Mucosa of descending colon (tissue), 3 donors: ENCODE results near the gene STX18. TPM values are rescaled to one million over a fixed set of nuclear protein-coding genes. Genes with fewer than 3 reads are reported as not detected.

ENCODE experiments used
- ATAC-seq: fragments of 200-7000 bp; cut with Tn5 transposase; one replicate; pipeline ENCODE4 v1.9.1; 2020; ENCODE audit warnings: mild to moderate bottlenecking, moderate library complexity
- DNase-seq, 3 donors: peaks; one replicate each; pipeline ENCODE4 v3.0.0-alpha.2; 2020
- H3K36me3 ChIP-seq: fragments of 200-600 bp; one replicate; pipeline ENCODE4 v1.8.0; 2021; ENCODE audit warnings: low read depth, mild to moderate bottlenecking
- H3K4me1 ChIP-seq: fragments of 200-600 bp; one replicate; pipeline ENCODE4 v1.8.0; 2021; ENCODE audit warnings: low read depth, mild to moderate bottlenecking
- H3K4me3 ChIP-seq: fragments of 200-600 bp; one replicate; pipeline ENCODE4 v1.8.0; 2021; ENCODE audit warnings: mild to moderate bottlenecking
- H3K9me3 ChIP-seq: fragments of 200-600 bp; one replicate; pipeline ENCODE4 v1.8.0; 2021; ENCODE audit warnings: mild to moderate bottlenecking
- CTCF ChIP-seq: fragments of 200-600 bp; IDR thresholded peaks from one replicate; pipeline ENCODE4 v1.8.0; 2022; ENCODE audit warnings: antibody characterized with exemption, mild to moderate bottlenecking
- intact Hi-C, 2 donors: fragments of 100-400 bp; cut with DNase I in 1 of 2; cut with micrococcal nuclease in 1 of 2; formaldehyde crosslinking; loops; one replicate each; pipeline versions ENCODE4 v1.11.0 to v1.11.1; 2022; cut with DNase I, micrococcal nuclease
- total RNA-seq, 3 donors: library from RNA; stranded (reverse); fragmentation: NEBNext Ultra II Directional in 2 of 3; extraction: Animal tissue kit (Norgen Biotek cat#: 25700) in 2 of 3; gene quantifications; one replicate each; pipeline versions ENCODE4 v1.2.1 to v1.2.4, GENCODE V29; 2021 to 2023
- donor health status: DM: no; HTN: no; CAD: no; lungs with moderate emphysema.
- donor health status: DM: no; HTN: no; CAD: no.
- donor health status: DM: no; HTN: yes; CAD: no.

Gene STX18
- total RNA-seq, 3 donors from 2014 or later = 33.1 to 43.3 (median 36.3) TPM

- no peak for TF ChIP-seq CTCF
- no peaks in the 10 kb centered on the region for H3K36me3 ChIP-seq
- no peaks in the 10 kb centered on the region for H3K4me1 ChIP-seq
- H3K4me3 ChIP-seq = no peak overlapping the region
- ATAC-seq (no peak), DNase-seq (no peak)
- intact Hi-C loops = no loop called here
- H3K9me3 ChIP-seq = no peaks in the 10 kb centered on the region
Measured at GRCh38 chr4:4504783-4505182, 37.1 kb downstream of the STX18 start.

- Histone ChIP-seq H3K36me3 (no peaks in the 10 kb centered on the region), H3K9me3 (no peaks in the 10 kb centered on the region), H3K4me1 (no peaks in the 10 kb centered on the region), H3K4me3 (no peak overlapping the region)
- no peak for DNase-seq
- intact Hi-C loops = no loop called here
- TF ChIP-seq CTCF = no peak
- ATAC-seq = peak; percentile 12
Measured at GRCh38 chr4:4502694-4503311, 39.0 kb downstream of the STX18 start.

- DNase-seq (no peak), ATAC-seq (no peak)
- Histone ChIP-seq H3K9me3 (no peaks in the 10 kb centered on the region), H3K4me1 (no peaks in the 10 kb centered on the region), H3K4me3 (no peak overlapping the region), H3K36me3 (no peaks in the 10 kb centered on the region)
- no peak for TF ChIP-seq CTCF
- intact Hi-C loops = no loop called here
Measured at GRCh38 chr4:4501679-4502078, 40.2 kb downstream of the STX18 start.

- DNase-seq (no peak), ATAC-seq (no peak)
- intact Hi-C loops = no loop called here
- H3K4me3 ChIP-seq = no peak overlapping the region
- no peaks in the 10 kb centered on the region for H3K4me1 ChIP-seq
- no peaks in the 10 kb centered on the region for H3K9me3 ChIP-seq
- no peak for TF ChIP-seq CTCF
- H3K36me3 ChIP-seq = no peaks in the 10 kb centered on the region
Measured at GRCh38 chr4:4499438-4500123, 42.3 kb downstream of the STX18 start.

GRCh38 chr4:4496592-4497372 lies 45.1 kb downstream of the STX18 start:
- DNase-seq (no peak), ATAC-seq (peak; percentile 20)
- no peak for TF ChIP-seq CTCF
- Histone ChIP-seq H3K36me3 (no peaks in the 10 kb centered on the region), H3K4me1 (peaks cover 5% of the 10 kb centered on the region), H3K4me3 (no peak overlapping the region), H3K9me3 (no peaks in the 10 kb centered on the region)
- intact Hi-C loops = no loop called here
